IPS-18c (cell line): ENCODE measurements around the gene HNRNPC.
"Not testable (repeated sequence)": the region's sequence is repeated elsewhere in the genome, so short reads cannot be mapped to it uniquely, and the experiment has no call there.

Source experiments
- H3K4me3 ChIP-seq: 2 replicates; pipeline ENCODE4 v1.7.0; 2013; ENCODE audit warnings: low read depth, mild to moderate bottlenecking, low read length, moderate library complexity; ENCODE audit not compliant: insufficient read depth
- H3K9me3 ChIP-seq: one replicate; pipeline ENCODE4 v1.6.1; 2013; ENCODE audit warnings: mild to moderate bottlenecking, low read length, moderate library complexity; ENCODE audit not compliant: control insufficient read depth, insufficient read depth

The HNRNPC gene

GRCh38 chr14:21191261-21191808, 77.9 kb downstream of the HNRNPC start:
- 0 out of 2 replicates have a peak overlapping the region, but pooled peaks have one; percentile 25 for H3K4me3 ChIP-seq

GRCh38 chr14:21185491-21185890, 83.8 kb downstream of the HNRNPC start:
- Histone ChIP-seq H3K4me3 (no peak overlapping the region), H3K9me3 (no peaks in the 10 kb centered on the region)

More at GRCh38 chr14:21191261-21191808, 77.9 kb downstream of the HNRNPC start:
- no peaks in the 10 kb centered on the region for H3K9me3 ChIP-seq

GRCh38 chr14:21184254-21184653, 85.0 kb downstream of the HNRNPC start:
- H3K4me3 ChIP-seq, result no peak overlapping the region
- no peaks in the 10 kb centered on the region for H3K9me3 ChIP-seq

GRCh38 chr14:21182166-21182565, 87.1 kb downstream of the HNRNPC start:
- H3K4me3 ChIP-seq, result no peak overlapping the region
- no peaks in the 10 kb centered on the region for H3K9me3 ChIP-seq

GRCh38 chr14:21171128-21171527, 98.1 kb downstream of the HNRNPC start:
- no peak overlapping the region for H3K4me3 ChIP-seq
- peaks cover 2% of the 10 kb centered on the region for H3K9me3 ChIP-seq

GRCh38 chr14:21169573-21169972, 99.7 kb downstream of the HNRNPC start:
- Histone ChIP-seq H3K9me3 (peaks cover 2% of the 10 kb centered on the region), H3K4me3 (no peak overlapping the region)

- peaks cover 2% of the 10 kb centered on the region for H3K9me3 ChIP-seq
- no peak overlapping the region for H3K4me3 ChIP-seq
Observed at GRCh38 chr14:21168055-21168454, 101.2 kb downstream of the HNRNPC start.

- not testable (repeated sequence) for H3K4me3 ChIP-seq, H3K9me3 ChIP-seq
Observed at GRCh38 chr14:21165670-21166069, 103.6 kb downstream of the HNRNPC start.

GRCh38 chr14:21165002-21165605, 104.1 kb downstream of the HNRNPC start:
- H3K9me3 ChIP-seq, H3K4me3 ChIP-seq: not testable (repeated sequence)

- Histone ChIP-seq H3K9me3 (no peaks in the 10 kb centered on the region), H3K4me3 (no peak overlapping the region)
Observed at GRCh38 chr14:21163871-21164291, 105.4 kb downstream of the HNRNPC start.

- no peak overlapping the region for H3K4me3 ChIP-seq
Observed at GRCh38 chr14:21162081-21162480, 107.2 kb downstream of the HNRNPC start.

GRCh38 chr14:21160061-21160610, 109.1 kb downstream of the HNRNPC start:
- no peak overlapping the region for H3K4me3 ChIP-seq
- no peaks in the 10 kb centered on the region for H3K9me3 ChIP-seq

More at GRCh38 chr14:21162081-21162480, 107.2 kb downstream of the HNRNPC start:
- H3K9me3 ChIP-seq, result no peaks in the 10 kb centered on the region
